Prostate gland (tissue), 2 donors: ENCODE data around the gene TRIM37. TPM values are rescaled to one million over a fixed set of nuclear protein-coding genes. Genes with fewer than 3 reads are reported as not detected.

ENCODE experiments used
- DNase-seq: peaks from one replicate; pipeline ENCODE4 v3.0.0-alpha.2; 2019; ENCODE audit warnings: low spot score
- H3K27ac ChIP-seq, 2 donors: fragments of 200-600 bp; sonication (generic); 2 replicates each; pipeline ENCODE4 v1.5.1; 2017 to 2019
- H3K27me3 ChIP-seq: fragments of 200-600 bp; sonication (generic); replicated peaks from 2 replicates; pipeline ENCODE4 v1.5.1; 2019; ENCODE audit not compliant: insufficient read depth
- H3K36me3 ChIP-seq, 2 donors: fragments of 200-600 bp; sonication (generic); 1 replicate in 1 of 2; 2 replicates in 1 of 2; pipeline versions ENCODE4 v1.5.1 to v1.8.1; 2017 to 2019
- H3K4me1 ChIP-seq: fragments of 200-600 bp; sonication (generic); replicated peaks from 2 replicates; pipeline ENCODE4 v1.5.1; 2019
- H3K4me3 ChIP-seq, 2 donors: fragments of 200-600 bp; sonication (generic); 2 replicates each; pipeline ENCODE4 v1.5.1; 2017 to 2019
- H3K9me3 ChIP-seq: fragments of 200-600 bp; sonication (generic); 2 replicates; pipeline ENCODE4 v1.5.1; 2017
- CTCF ChIP-seq, 4 experiments: fragments of 200-600 bp in 2 of 4; fragments of 450-650 bp in 2 of 4; sonication (generic) in 2 of 4; IDR thresholded peaks; 1 replicate in 3 of 4; 2 replicates in 1 of 4; pipeline ENCODE4 v1.5.1; 2016 to 2019; ENCODE audit warnings: antibody characterized with exemption in 4 of 4, mild to moderate bottlenecking in 2 of 4, moderate library complexity in 2 of 4
- POLR2A ChIP-seq: fragments of 450-650 bp; IDR thresholded peaks from one replicate; pipeline ENCODE4 v1.6.1; 2016; ENCODE audit warnings: antibody characterized with exemption, mild to moderate bottlenecking
- POLR2AphosphoS5 ChIP-seq: sonication (generic); formaldehyde crosslinking; IDR thresholded peaks from one replicate; pipeline ENCODE4 v1.6.1; 2017; ENCODE audit warnings: antibody characterized with exemption
- WGBS: methylation state at CpG from one replicate; pipeline ENCODE4 v1.1.5; 2018; 5-methylcytosine and 5-hydroxymethylcytosine counted together
- intact Hi-C: fragments of 100-400 bp; cut with DNase I; formaldehyde crosslinking; loops from one replicate; pipeline ENCODE4 v1.14.2; 2022
- total RNA-seq, 2 donors: library from RNA; depleted of rRNA; stranded (reverse); fragments of >200 nt; gene quantifications; one replicate each; pipeline ENCODE4 v1.1.0, GENCODE V29; 2016

TRIM37 gene
- total RNA-seq, 2 donors from 2014 or later, result 22.6 to 55.5 TPM

DNA sequence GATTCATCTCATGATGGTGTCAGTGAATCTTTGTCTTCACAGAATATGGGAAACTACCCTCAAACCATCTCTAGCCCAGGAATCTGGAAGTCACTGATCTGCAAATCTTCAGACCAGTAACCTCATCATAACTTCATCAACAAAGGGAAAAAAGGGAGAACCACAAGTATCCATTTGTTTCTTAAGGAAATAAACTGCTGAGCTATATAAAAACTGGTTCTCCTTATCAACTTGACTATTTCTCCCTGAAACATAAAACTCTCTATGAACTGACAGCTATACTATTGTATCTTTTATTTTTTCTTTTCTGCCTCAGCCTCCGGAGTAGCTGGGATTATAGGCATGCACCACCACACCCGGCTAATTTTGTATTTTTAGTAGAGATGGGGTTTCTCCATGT, 39.3 kb downstream of the TRIM37 start:
- Histone ChIP-seq H3K4me1 (no peaks in the 10 kb centered on the region), H3K9me3 (no peaks in the 10 kb centered on the region), H3K27me3 (no peaks in the 10 kb centered on the region), H3K36me3 (no peaks in the 10 kb centered on the region), H3K4me3 (no peak overlapping the region), H3K27ac (no peak overlapping the region)
- TF ChIP-seq CTCF (IDR thresholded peaks at IDR 0.05) (no peak), POLR2AphosphoS5 (no peak), POLR2A (no peak)
- intact Hi-C loops, result no loop called here
- 98% methylated on average over 2 of the region's 2 CpGs for WGBS
- no peak for DNase-seq

- H3K9me3 ChIP-seq, result no peaks in the 10 kb centered on the region
- no peaks in the 10 kb centered on the region for H3K27me3 ChIP-seq
- H3K4me3 ChIP-seq, result no peak overlapping the region
- no peak for TF ChIP-seq POLR2AphosphoS5
- no peak for TF ChIP-seq CTCF (IDR thresholded peaks at IDR 0.05)
- TF ChIP-seq POLR2A, result no peak
- DNase-seq, result no peak
- no peaks in the 10 kb centered on the region for H3K36me3 ChIP-seq
- no peaks in the 10 kb centered on the region for H3K4me1 ChIP-seq
- no peak overlapping the region for H3K27ac ChIP-seq
- intact Hi-C loops, result no loop called here
- 92% methylated on average over 2 of the region's 2 CpGs for WGBS
Measured at GRCh38 chr17:59062509-59062908, 44.2 kb downstream of the TRIM37 start.

- Histone ChIP-seq H3K9me3 (no peaks in the 10 kb centered on the region), H3K27ac (no peak overlapping the region), H3K4me1 (no peaks in the 10 kb centered on the region), H3K36me3 (no peaks in the 10 kb centered on the region), H3K4me3 (no peak overlapping the region), H3K27me3 (no peaks in the 10 kb centered on the region)
- no peak for DNase-seq
- 96% methylated on average over 5 of the region's 5 CpGs for WGBS
- intact Hi-C loops, result no loop called here
- TF ChIP-seq POLR2A, result no peak
- TF ChIP-seq POLR2AphosphoS5, result no peak
- TF ChIP-seq CTCF (IDR thresholded peaks at IDR 0.05), result no peak
Measured at GRCh38 chr17:59056857-59057256, 49.8 kb downstream of the TRIM37 start.

- DNase-seq, result no peak
- intact Hi-C loops, result no loop called here
- no peaks in the 10 kb centered on the region for H3K27me3 ChIP-seq
- no peak overlapping the region for H3K27ac ChIP-seq
- no peak for TF ChIP-seq POLR2AphosphoS5
- TF ChIP-seq CTCF (IDR thresholded peaks at IDR 0.05), result no peak
- no peak for TF ChIP-seq POLR2A
- H3K9me3 ChIP-seq, result no peaks in the 10 kb centered on the region
- 42% methylated on average over 1 of the region's 1 CpG for WGBS
- H3K4me3 ChIP-seq, result no peak overlapping the region
- no peaks in the 10 kb centered on the region for H3K4me1 ChIP-seq
- H3K36me3 ChIP-seq, result no peaks in the 10 kb centered on the region
Measured at GRCh38 chr17:59049798-59050197, 56.9 kb downstream of the TRIM37 start.

GRCh38 chr17:59047616-59048015, 59.1 kb downstream of the TRIM37 start:
- 38% methylated on average over 3 of the region's 3 CpGs for WGBS
- TF ChIP-seq POLR2AphosphoS5 (no peak), POLR2A (no peak), CTCF (IDR thresholded peaks at IDR 0.05) (no peak)
- Histone ChIP-seq H3K4me1 (no peaks in the 10 kb centered on the region), H3K36me3 (no peaks in the 10 kb centered on the region), H3K27me3 (no peaks in the 10 kb centered on the region), H3K4me3 (no peak overlapping the region), H3K9me3 (no peaks in the 10 kb centered on the region), H3K27ac (no peak overlapping the region)
- intact Hi-C loops, result no loop called here
- no peak for DNase-seq
